Thoracic aorta (tissue), 2 donors: ENCODE measurements around the gene RIMS4. TPM values are rescaled to one million over a fixed set of nuclear protein-coding genes. Genes with fewer than 3 reads are reported as not detected.

Source experiments
- ATAC-seq: fragments of 150-250 bp; one replicate; pipeline ENCODE4 v1.8.0; 2017; ENCODE audit warnings: low read depth; ENCODE audit not compliant: insufficient number of reproducible peaks, low FRiP score
- DNase-seq: peaks from one replicate; pipeline ENCODE4 v3.0.0-alpha.2; 2020; ENCODE audit warnings: low spot score
- H3K27ac ChIP-seq, 2 donors: fragments of 200-600 bp; sonication (generic); 1 replicate in 1 of 2; 2 replicates in 1 of 2; pipeline ENCODE4 v1.5.1; 2016; ENCODE audit warnings: mild to moderate bottlenecking in 2 of 2, moderate library complexity in 2 of 2
- H3K27me3 ChIP-seq: fragments of 200-600 bp; sonication (generic); replicated peaks from 2 replicates; pipeline ENCODE4 v1.6.0; 2016; ENCODE audit warnings: mild to moderate bottlenecking; ENCODE audit not compliant: insufficient read depth
- H3K36me3 ChIP-seq: fragments of 200-600 bp; sonication (generic); one replicate; pipeline ENCODE4 v1.5.1; 2016
- H3K4me1 ChIP-seq, 2 donors: fragments of 200-600 bp; sonication (generic); 1 replicate in 1 of 2; 2 replicates in 1 of 2; pipeline versions ENCODE4 v1.5.1 to v1.6.0; 2016; ENCODE audit warnings: low read depth in 2 of 2, mild to moderate bottlenecking in 1 of 2; ENCODE audit not compliant: control insufficient read depth in 1 of 2
- H3K4me3 ChIP-seq: fragments of 200-600 bp; sonication (generic); 2 replicates; pipeline ENCODE4 v1.5.1; 2016; ENCODE audit warnings: mild to moderate bottlenecking
- H3K9me3 ChIP-seq: fragments of 200-600 bp; sonication (generic); 2 replicates; pipeline ENCODE4 v1.5.1; 2016
- CTCF ChIP-seq: fragments of 200-600 bp; sonication (generic); IDR thresholded peaks from one replicate; pipeline ENCODE4 v1.5.1; 2019; ENCODE audit warnings: antibody characterized with exemption
- total RNA-seq, 2 donors: library from RNA; depleted of rRNA; stranded (reverse); fragments of >200 nt; gene quantifications; one replicate each; pipeline versions ENCODE4 v1.1.0 to v1.2.3, GENCODE V29; 2016

Gene RIMS4
- total RNA-seq, 2 donors from 2014 or later, result 2.4 to 13.5 TPM

GRCh38 chr20:44850837-44851236, 40.5 kb upstream of the RIMS4 start:
- Histone ChIP-seq H3K36me3 (no peaks in the 10 kb centered on the region), H3K9me3 (no peaks in the 10 kb centered on the region), H3K4me1 (no peaks in the 10 kb centered on the region), H3K27me3 (no peaks in the 10 kb centered on the region), H3K4me3 (no peak overlapping the region), H3K27ac (no peak overlapping the region)
- DNase-seq (no peak), ATAC-seq (no peak)
- no peak for TF ChIP-seq CTCF

- Histone ChIP-seq H3K27me3 (no peaks in the 10 kb centered on the region), H3K9me3 (no peaks in the 10 kb centered on the region), H3K4me1 (no peaks in the 10 kb centered on the region), H3K27ac (no peak overlapping the region), H3K36me3 (no peaks in the 10 kb centered on the region), H3K4me3 (no peak overlapping the region)
- no peak for TF ChIP-seq CTCF
- DNase-seq, result no peak
- ATAC-seq, result no peak
Observed at GRCh38 chr20:44850272-44850671, 39.9 kb upstream of the RIMS4 start.

- no peak for TF ChIP-seq CTCF
- no peaks in the 10 kb centered on the region for H3K27me3 ChIP-seq
- no peak overlapping the region for H3K4me3 ChIP-seq
- H3K4me1 ChIP-seq, result no peaks in the 10 kb centered on the region
- DNase-seq (no peak), ATAC-seq (no peak)
- H3K27ac ChIP-seq, result no peak overlapping the region
- no peaks in the 10 kb centered on the region for H3K9me3 ChIP-seq
- H3K36me3 ChIP-seq, result no peaks in the 10 kb centered on the region
Observed at GRCh38 chr20:44849703-44850102, 39.4 kb upstream of the RIMS4 start.

GRCh38 chr20:44848254-44849015, 38.1 kb upstream of the RIMS4 start:
- no peaks in the 10 kb centered on the region for H3K4me1 ChIP-seq
- no peak for TF ChIP-seq CTCF
- no peak overlapping the region for H3K4me3 ChIP-seq
- DNase-seq (no peak), ATAC-seq (no peak)
- H3K27ac ChIP-seq, result no peak overlapping the region
- H3K27me3 ChIP-seq, result no peaks in the 10 kb centered on the region
- no peaks in the 10 kb centered on the region for H3K9me3 ChIP-seq
- H3K36me3 ChIP-seq, result no peaks in the 10 kb centered on the region

GRCh38 chr20:44843876-44844275, 33.5 kb upstream of the RIMS4 start:
- ATAC-seq, result no peak

More at GRCh38 chr20:44843876-44844275, 33.5 kb upstream of the RIMS4 start:
- H3K27ac ChIP-seq, result no peak overlapping the region
- no peak overlapping the region for H3K4me3 ChIP-seq
- no peaks in the 10 kb centered on the region for H3K9me3 ChIP-seq
- TF ChIP-seq CTCF, result no peak
- no peaks in the 10 kb centered on the region for H3K27me3 ChIP-seq
- DNase-seq, result no peak
- no peaks in the 10 kb centered on the region for H3K4me1 ChIP-seq
- H3K36me3 ChIP-seq, result no peaks in the 10 kb centered on the region
